Natural killer cell (primary cell): ENCODE results near the gene FCAMR. TPM values are rescaled to one million over a fixed set of nuclear protein-coding genes. Genes with fewer than 3 reads are reported as not detected.

ENCODE experiments used
- ATAC-seq, 3 donors: fragments of 150-1000 bp in 2 of 3; fragments of 200-7000 bp in 1 of 3; cut with Tn5 transposase; 1 replicate in 1 of 3; 2 replicates in 2 of 3; pipeline ENCODE4 v1.10.0; 2021; ENCODE audit warnings: mild to moderate bottlenecking in 2 of 3, moderate library complexity in 2 of 3
- DNase-seq, 2 donors: peaks; one replicate each; pipeline versions ENCODE4 v3.0.0 to v3.0.0-alpha.2; 2013 to 2021; ENCODE audit warnings: mixed read lengths in 1 of 2
- H3K27ac ChIP-seq: one replicate; pipeline ENCODE4 v1.5.1; 2013; ENCODE audit warnings: mild to moderate bottlenecking, low read length
- H3K27me3 ChIP-seq: one replicate; pipeline ENCODE4 v1.6.1; 2013; ENCODE audit warnings: low read length; ENCODE audit not compliant: control insufficient read depth, insufficient read depth
- H3K36me3 ChIP-seq: one replicate; pipeline ENCODE4 v1.6.1; 2013; ENCODE audit warnings: low read length; ENCODE audit not compliant: control insufficient read depth, insufficient read depth
- H3K4me1 ChIP-seq: one replicate; pipeline ENCODE4 v1.6.1; 2013; ENCODE audit warnings: low read length; ENCODE audit not compliant: control insufficient read depth, insufficient read depth
- H3K4me3 ChIP-seq: one replicate; pipeline ENCODE4 v1.5.1; 2013; ENCODE audit warnings: low read length
- H3K9me3 ChIP-seq: one replicate; pipeline ENCODE4 v1.6.1; 2013; ENCODE audit warnings: low read length; ENCODE audit not compliant: control insufficient read depth, insufficient read depth
- H3K27ac Mint-ChIP-seq, 2 donors: one replicate each; pipeline ENCODE4 v1.8.0; 2022; ENCODE audit warnings: mild to moderate bottlenecking in 2 of 2, mixed read lengths in 2 of 2, moderate library complexity in 1 of 2
- H3K27me3 Mint-ChIP-seq, 2 donors: one replicate each; pipeline ENCODE4 v1.8.0; 2022; ENCODE audit warnings: low read depth in 2 of 2, mixed read lengths in 2 of 2
- H3K36me3 Mint-ChIP-seq: one replicate; pipeline ENCODE4 v1.8.0; 2022; ENCODE audit warnings: mixed read lengths
- H3K4me1 Mint-ChIP-seq, 2 donors: one replicate each; pipeline ENCODE4 v1.8.0; 2022; ENCODE audit warnings: mixed read lengths in 2 of 2
- H3K4me3 Mint-ChIP-seq: one replicate; pipeline ENCODE4 v1.8.0; 2022; ENCODE audit warnings: mild to moderate bottlenecking, moderate library complexity, mixed read lengths
- H3K9me3 Mint-ChIP-seq, 2 donors: one replicate each; pipeline ENCODE4 v1.8.0; 2022; ENCODE audit warnings: mixed read lengths in 2 of 2
- CTCF ChIP-seq: fragments of 200-600 bp; IDR thresholded peaks from one replicate; pipeline ENCODE4 v1.8.0; 2022; ENCODE audit warnings: antibody characterized with exemption
- WGBS: methylation state at CpG from one replicate; pipeline ENCODE4 v1.1.7; 2013; ENCODE audit warnings: missing lambda C conversion rate; ENCODE audit not compliant: insufficient coverage; 5-methylcytosine and 5-hydroxymethylcytosine counted together
- intact Hi-C: fragments of 100-400 bp; cut with micrococcal nuclease; formaldehyde crosslinking; loops from one replicate; pipeline ENCODE4 v1.14.2; 2022
- total RNA-seq, 4 donors: library from RNA; stranded (reverse); fragments of 120-200 nt in 1 of 4; gene quantifications; one replicate each; pipeline versions ENCODE4 v1.2.3 to v1.2.4, GENCODE V29; 2013 to 2022

The FCAMR gene
- total RNA-seq, 3 donors from 2014 or later (not counting 1 experiment from before 2014, with no cell fraction given), result not detected

GRCh38 chr1:206935491-206936067 is 34.7 kb downstream of the FCAMR start:
- peaks cover 0 to 2% of the 10 kb centered on the region in 2 donors for H3K27me3 Mint-ChIP-seq
- TF ChIP-seq CTCF, result no peak
- peaks cover 13 to 17% of the 10 kb centered on the region in 2 donors for H3K4me1 Mint-ChIP-seq
- Histone ChIP-seq H3K27me3 (no peaks in the 10 kb centered on the region), H3K36me3 (no peaks in the 10 kb centered on the region), H3K4me3 (no peak overlapping the region), H3K27ac (no peak overlapping the region), H3K9me3 (no peaks in the 10 kb centered on the region), H3K4me1 (peaks cover 23% of the 10 kb centered on the region)
- no peak overlapping the region for H3K4me3 Mint-ChIP-seq
- H3K27ac Mint-ChIP-seq, result no peak overlapping the region
- intact Hi-C loops, result no loop called here
- 81% methylated on average over 18 of the region's 19 CpGs for WGBS
- H3K36me3 Mint-ChIP-seq, result no peaks in the 10 kb centered on the region
- no peaks in the 10 kb centered on the region for H3K9me3 Mint-ChIP-seq
- ATAC-seq (peak in 1 of 3 donors; percentile 52), DNase-seq (peak in 1 of 2 donors; percentile 64)

GRCh38 chr1:206933333-206933945 is 36.8 kb downstream of the FCAMR start:
- no peaks in the 10 kb centered on the region for H3K36me3 Mint-ChIP-seq
- Histone ChIP-seq H3K4me3 (no peak overlapping the region), H3K9me3 (no peaks in the 10 kb centered on the region), H3K27me3 (no peaks in the 10 kb centered on the region), H3K36me3 (no peaks in the 10 kb centered on the region), H3K4me1 (peaks cover 41% of the 10 kb centered on the region), H3K27ac (no peak overlapping the region)
- peak; percentile 67 to 86 for DNase-seq
- WGBS, result 39% methylated on average over 6 of the region's 8 CpGs
- peak overlapping the region in 1 of 2 donors; percentile 44 for H3K27ac Mint-ChIP-seq
- no peaks in the 10 kb centered on the region for H3K27me3 Mint-ChIP-seq
- H3K4me3 Mint-ChIP-seq, result no peak overlapping the region
- peaks cover 26 to 30% of the 10 kb centered on the region in 2 donors for H3K4me1 Mint-ChIP-seq
- intact Hi-C loops, result loop anchor here (1.0 kb wide), 1 partner anchor 68 kb away; the partner anchor contains the start of gene IL20
- ATAC-seq, result peak; percentile 61 to 80 (median 71)
- peak; percentile 95 for TF ChIP-seq CTCF
- H3K9me3 Mint-ChIP-seq, result no peaks in the 10 kb centered on the region

- no peak for TF ChIP-seq CTCF
- ATAC-seq (no peak), DNase-seq (no peak)
- WGBS, result 93% methylated on average over 8 of the region's 8 CpGs
- no peaks in the 10 kb centered on the region for H3K9me3 Mint-ChIP-seq
- H3K4me1 ChIP-seq, result peaks cover 48% of the 10 kb centered on the region
- no peaks in the 10 kb centered on the region for H3K36me3 ChIP-seq
- H3K4me3 ChIP-seq, result no peak overlapping the region
- intact Hi-C loops, result no loop called here
- no peaks in the 10 kb centered on the region for H3K36me3 Mint-ChIP-seq
- no peak overlapping the region for H3K4me3 Mint-ChIP-seq
- peaks cover 26 to 30% of the 10 kb centered on the region in 2 donors for H3K4me1 Mint-ChIP-seq
- H3K27me3 Mint-ChIP-seq, result no peaks in the 10 kb centered on the region
- H3K27me3 ChIP-seq, result no peaks in the 10 kb centered on the region
- H3K27ac ChIP-seq, result no peak overlapping the region
- H3K27ac Mint-ChIP-seq, result peak overlapping the region; percentile 69 to 92
- H3K9me3 ChIP-seq, result no peaks in the 10 kb centered on the region
These were observed 38.1 kb downstream of the FCAMR start for GRCh38 chr1:206932177-206932576.
